Gastroesophageal sphincter (tissue), 3 donors: Measurements from ENCODE around the gene BROX.
A peak's percentile ranks its signal among the peaks of the same experiment; 100 is the strongest.

ENCODE experiments used
- EP300 ChIP-seq: sonication (generic); formaldehyde crosslinking; IDR thresholded peaks from one replicate; pipeline ENCODE4 v1.6.1; 2017; ENCODE audit warnings: antibody characterized with exemption, mild to moderate bottlenecking
- POLR2A ChIP-seq, 2 donors: fragments of 450-650 bp; IDR thresholded peaks; one replicate each; pipeline ENCODE4 v1.6.1; 2017; ENCODE audit warnings: antibody characterized with exemption in 2 of 2, mild to moderate bottlenecking in 2 of 2, moderate library complexity in 1 of 2
- POLR2AphosphoS5 ChIP-seq: sonication (generic); formaldehyde crosslinking; IDR thresholded peaks from one replicate; pipeline ENCODE4 v1.6.1; 2017; ENCODE audit warnings: antibody characterized with exemption
- TF ChIP-seq, protein P1 (sequence below), 4 experiments: fragments of 200-600 bp in 2 of 4; fragments of 450-650 bp in 2 of 4; sonication (generic) in 1 of 4; IDR thresholded peaks; one replicate each; pipeline ENCODE4 v1.5.1; 2017 to 2019; ENCODE audit warnings: antibody characterized with exemption in 4 of 4, mild to moderate bottlenecking in 2 of 4, moderate library complexity in 2 of 4

DNA sequence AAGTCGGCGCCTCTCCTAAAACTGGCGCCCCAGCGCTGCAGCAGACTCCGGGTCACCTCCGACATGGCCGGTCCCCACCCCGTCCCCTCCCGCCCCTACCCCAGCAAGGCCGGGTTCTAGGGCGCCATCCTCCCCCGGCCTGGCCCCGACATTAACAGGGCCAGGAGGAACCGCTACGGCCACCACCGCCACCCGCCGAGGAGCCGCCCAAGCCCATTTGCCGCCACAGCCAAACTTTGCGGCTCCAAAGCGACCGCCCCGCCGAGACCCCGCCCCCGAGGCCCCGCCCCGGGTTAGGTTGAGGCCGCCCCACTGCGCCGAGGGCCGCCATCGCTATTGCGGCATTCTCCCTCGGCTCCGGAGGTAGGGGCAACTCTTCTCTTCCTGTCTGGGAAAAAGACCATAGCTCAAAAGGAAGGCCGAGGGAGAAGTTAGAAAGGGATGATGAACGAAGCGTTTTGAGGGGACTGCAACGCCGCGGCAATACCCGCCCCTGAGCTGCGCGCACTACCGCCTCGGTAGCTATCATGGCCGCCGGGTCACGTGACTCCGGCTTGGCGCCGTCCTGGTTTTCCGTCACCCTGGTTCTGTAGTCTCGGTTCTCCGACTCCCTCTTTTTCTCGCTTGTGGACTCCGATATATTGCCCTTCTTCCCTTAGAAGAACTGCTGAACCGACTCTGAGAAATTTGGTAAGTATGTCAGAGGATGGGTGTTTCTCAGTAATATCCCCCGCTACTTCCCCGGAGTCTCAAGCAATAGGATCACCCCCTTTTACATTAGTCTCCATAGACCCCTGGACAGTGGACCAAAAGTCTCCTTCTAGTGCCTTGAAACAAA lies at the start of gene BROX, which contains the start of gene AIDA:
- TF ChIP-seq, protein P1, sequence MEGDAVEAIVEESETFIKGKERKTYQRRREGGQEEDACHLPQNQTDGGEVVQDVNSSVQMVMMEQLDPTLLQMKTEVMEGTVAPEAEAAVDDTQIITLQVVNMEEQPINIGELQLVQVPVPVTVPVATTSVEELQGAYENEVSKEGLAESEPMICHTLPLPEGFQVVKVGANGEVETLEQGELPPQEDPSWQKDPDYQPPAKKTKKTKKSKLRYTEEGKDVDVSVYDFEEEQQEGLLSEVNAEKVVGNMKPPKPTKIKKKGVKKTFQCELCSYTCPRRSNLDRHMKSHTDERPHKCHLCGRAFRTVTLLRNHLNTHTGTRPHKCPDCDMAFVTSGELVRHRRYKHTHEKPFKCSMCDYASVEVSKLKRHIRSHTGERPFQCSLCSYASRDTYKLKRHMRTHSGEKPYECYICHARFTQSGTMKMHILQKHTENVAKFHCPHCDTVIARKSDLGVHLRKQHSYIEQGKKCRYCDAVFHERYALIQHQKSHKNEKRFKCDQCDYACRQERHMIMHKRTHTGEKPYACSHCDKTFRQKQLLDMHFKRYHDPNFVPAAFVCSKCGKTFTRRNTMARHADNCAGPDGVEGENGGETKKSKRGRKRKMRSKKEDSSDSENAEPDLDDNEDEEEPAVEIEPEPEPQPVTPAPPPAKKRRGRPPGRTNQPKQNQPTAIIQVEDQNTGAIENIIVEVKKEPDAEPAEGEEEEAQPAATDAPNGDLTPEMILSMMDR (IDR thresholded peaks at IDR 0.05) = no peak
- TF ChIP-seq POLR2A (IDR thresholded peaks at IDR 0.05) (peak in 1 of 2 donors; percentile 48), EP300 (no peak), POLR2AphosphoS5 (peak; percentile 50)
